NCI-H146 (cell line): ENCODE data around the gene CA12.

Source experiments
- DNase-seq: peaks from one replicate; lab custom pipeline; 2025; lab: John Stamatoyannopoulos, UW

The CA12 gene

GRCh38 chr15:63306492-63307073 lies 75.1 kb downstream of the CA12 start:
- DNase-seq: no peak

GRCh38 chr15:63305260-63305659 lies 76.4 kb downstream of the CA12 start:
- no peak for DNase-seq

GRCh38 chr15:63301088-63301487 lies 80.6 kb downstream of the CA12 start:
- DNase-seq: peak; percentile 50

GRCh38 chr15:63299943-63300575 lies 81.6 kb downstream of the CA12 start:
- DNase-seq: no peak

- peak; percentile 60 for DNase-seq
These were observed 85.5 kb downstream of the CA12 start for GRCh38 chr15:63296195-63296594.

GRCh38 chr15:63295341-63295740 lies 86.3 kb downstream of the CA12 start:
- DNase-seq: no peak

- no peak for DNase-seq
These were observed 87.3 kb downstream of the CA12 start for GRCh38 chr15:63294359-63294758.

- DNase-seq: no peak
These were observed 88.9 kb downstream of the CA12 start for GRCh38 chr15:63292771-63293170.

- DNase-seq: no peak
These were observed 89.4 kb downstream of the CA12 start for GRCh38 chr15:63292241-63292640.

GRCh38 chr15:63291507-63291906 lies 90.1 kb downstream of the CA12 start:
- DNase-seq: no peak

GRCh38 chr15:63288778-63289378 lies 92.8 kb downstream of the CA12 start:
- DNase-seq: peak; percentile 34

- DNase-seq: no peak
These were observed 93.3 kb downstream of the CA12 start for GRCh38 chr15:63288342-63288741.

- DNase-seq: no peak
These were observed 94.5 kb downstream of the CA12 start for GRCh38 chr15:63287109-63287508.

GRCh38 chr15:63284335-63284734 lies 97.3 kb downstream of the CA12 start:
- DNase-seq: no peak

- no peak for DNase-seq
These were observed 98.5 kb downstream of the CA12 start for GRCh38 chr15:63283126-63283525.

GRCh38 chr15:63277893-63278456 lies 103.7 kb downstream of the CA12 start:
- peak; percentile 49 for DNase-seq

- DNase-seq: peak; percentile 90
These were observed 104.4 kb downstream of the CA12 start, which contains the start of gene APH1B for GRCh38 chr15:63277038-63277892. TSS of gene APH1B (plus strand) at chr15:63277605. CDS start at chr15:63277624, 19 bp downstream.

- no peak for DNase-seq
These were observed 105.2 kb downstream of the CA12 start for GRCh38 chr15:63276342-63277037.

GRCh38 chr15:63274427-63274826 lies 107.2 kb downstream of the CA12 start:
- peak; percentile 36 for DNase-seq
